GM10248 (cell line): Measurements from ENCODE around the gene CCNC.

ENCODE experiments used
- CTCF ChIA-PET: fragments of 300-600 bp; sonication (Branson Sonifier 250); formaldehyde crosslinking; extraction: SDS; loops from one replicate; lab custom pipeline; 2021; ENCODE audit warnings: antibody characterized with exemption; lab: Yijun Ruan, JAX
- POLR2A ChIA-PET: fragments of 350-650 bp; sonication (Branson Sonifier 250); formaldehyde crosslinking; extraction: SDS; loops from one replicate; lab custom pipeline; 2020; ENCODE audit warnings: antibody characterized with exemption; lab: Yijun Ruan, JAX
- DNase-seq: peaks from one replicate; pipeline ENCODE4 v3.0.0; 2012; ENCODE audit errors: extremely low spot score
- CTCF ChIP-seq: IDR thresholded peaks from 2 replicates; pipeline ENCODE4 v1.5.1; 2012; ENCODE audit warnings: mild to moderate bottlenecking, low read depth; ENCODE audit errors: extremely low read depth, missing control alignments, control extremely low read depth

Gene CCNC

GRCh38 chr6:99568103-99568933 is at the start of gene CCNC:
Gene CCNC, minus strand, starts transcription at chr6:99568660. Its CDS starts 133 bp downstream, at chr6:99568527.
- ChIA-PET CTCF (interaction anchor here (0.7 to 1.9 kb wide), 12 partner anchors 20 to 238 kb away, joined by 3 to 9 read pairs (median 4); no protein-coding TSS in a partner anchor), POLR2A (interaction anchor here (0.8 kb wide), 1 partner anchor 17 kb away, joined by 3 read pairs; no protein-coding TSS in a partner anchor)
- DNase-seq = peak; percentile 92
- TF ChIP-seq CTCF = no peak

- no peak for DNase-seq
- TF ChIP-seq CTCF = no peak
- ChIA-PET POLR2A (no interaction called here), CTCF (interaction anchor here (0.8 to 1.6 kb wide), 5 partner anchors 9 to 40 kb away, joined by 3 to 4 read pairs (median 3); no protein-coding TSS in a partner anchor)
These were observed 48.7 kb upstream of the CCNC start for GRCh38 chr6:99617131-99617530.

- no peak for DNase-seq
- no peak for TF ChIP-seq CTCF
- CTCF ChIA-PET = interaction anchor here (1.3 to 3.9 kb wide), 6 partner anchors 8 to 46 kb away, joined by 3 to 21 read pairs (median 6); partner anchors contain the start of gene CCNC
- POLR2A ChIA-PET = no interaction called here
These were observed 46.1 kb upstream of the CCNC start for GRCh38 chr6:99614430-99615186.

- POLR2A ChIA-PET = interaction anchor here (0.5 kb wide), 1 partner anchor 73 kb away, joined by 3 read pairs; no protein-coding TSS in a partner anchor
- CTCF ChIA-PET = interaction anchor here (1.1 to 3.9 kb wide), 11 partner anchors 9 to 143 kb away, joined by 3 to 21 read pairs (median 5); partner anchors contain the start of gene CCNC
- no peak for TF ChIP-seq CTCF
- DNase-seq = peak; percentile 63
These were observed 45.4 kb upstream of the CCNC start for GRCh38 chr6:99613705-99614429.

- POLR2A ChIA-PET = no interaction called here
- CTCF ChIA-PET = interaction anchor here (1.1 to 3.9 kb wide), 11 partner anchors 9 to 143 kb away, joined by 3 to 21 read pairs (median 5); partner anchors contain the start of gene CCNC
- peak; percentile 75 for DNase-seq
- TF ChIP-seq CTCF = peak; percentile 69
These were observed 44.9 kb upstream of the CCNC start for GRCh38 chr6:99613409-99613704.
